OCI-M2 (cell line): ENCODE measurements around the gene ARHGAP5.

ENCODE experiments used
- DNase-seq: peaks from one replicate; lab custom pipeline; 2025; ENCODE audit not compliant: unreplicated experiment; lab: John Stamatoyannopoulos, UW

The ARHGAP5 gene

GRCh38 chr14:32077081-32078022, at the start of gene ARHGAP5:
ARHGAP5 (plus strand) TSS chr14:32077304; CDS start chr14:32090670, 13,366 bp downstream.
- no peak for DNase-seq

GRCh38 chr14:32028599-32028998, 48.5 kb upstream of the ARHGAP5 start:
- no peak for DNase-seq

- no peak for DNase-seq
Observed at GRCh38 chr14:32033543-32033942, 43.6 kb upstream of the ARHGAP5 start.

DNA sequence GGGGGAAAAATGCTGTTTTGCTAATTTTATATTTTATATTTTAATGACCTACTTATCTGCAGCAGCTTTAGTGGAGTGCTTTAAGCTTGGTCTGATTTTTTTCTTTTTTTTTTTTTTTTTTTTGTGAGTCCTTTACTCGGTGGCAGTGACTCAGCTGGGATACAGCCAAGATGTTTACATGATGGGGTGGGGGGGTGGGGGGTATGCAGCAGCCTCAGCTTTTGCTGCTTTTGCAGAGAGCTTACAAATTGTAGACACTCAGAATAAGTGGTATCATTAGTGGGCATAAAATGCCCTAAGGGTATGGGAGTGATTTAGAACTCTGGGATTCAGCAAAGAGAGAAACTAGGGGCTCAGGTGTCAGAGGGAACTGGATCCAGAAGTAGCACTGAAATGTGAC, 38.2 kb upstream of the ARHGAP5 start:
- no peak for DNase-seq

DNA sequence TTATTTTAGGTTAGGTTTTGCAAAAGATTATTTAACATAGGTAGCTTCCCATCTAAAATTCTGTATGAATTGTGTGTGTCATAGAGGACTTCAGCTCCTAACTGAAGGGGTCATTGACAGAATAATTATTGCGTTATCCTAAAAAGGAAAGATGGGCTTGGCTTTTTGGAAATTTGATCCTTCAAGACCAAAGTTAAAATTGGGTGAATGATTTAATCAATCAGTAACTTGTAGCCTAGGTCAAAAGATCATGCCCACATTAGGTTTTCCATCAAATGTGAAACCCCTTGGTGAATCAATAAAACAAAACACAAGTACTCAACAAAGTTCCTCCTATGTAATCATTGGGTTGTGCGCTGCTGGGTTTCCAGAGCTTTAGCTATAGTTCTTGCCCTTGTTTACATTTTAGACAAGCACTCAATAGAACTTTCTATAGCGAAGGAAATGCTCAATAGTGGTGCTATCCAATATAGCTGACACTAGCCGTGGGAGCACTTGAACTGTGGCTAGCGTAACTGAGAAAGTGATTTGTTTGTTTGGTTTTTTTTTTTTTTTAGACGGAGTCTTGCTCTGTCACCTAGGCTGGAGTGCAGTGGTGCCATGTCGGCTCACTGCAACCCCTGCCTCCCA, 37.6 kb upstream of the ARHGAP5 start:
- DNase-seq = no peak

DNA sequence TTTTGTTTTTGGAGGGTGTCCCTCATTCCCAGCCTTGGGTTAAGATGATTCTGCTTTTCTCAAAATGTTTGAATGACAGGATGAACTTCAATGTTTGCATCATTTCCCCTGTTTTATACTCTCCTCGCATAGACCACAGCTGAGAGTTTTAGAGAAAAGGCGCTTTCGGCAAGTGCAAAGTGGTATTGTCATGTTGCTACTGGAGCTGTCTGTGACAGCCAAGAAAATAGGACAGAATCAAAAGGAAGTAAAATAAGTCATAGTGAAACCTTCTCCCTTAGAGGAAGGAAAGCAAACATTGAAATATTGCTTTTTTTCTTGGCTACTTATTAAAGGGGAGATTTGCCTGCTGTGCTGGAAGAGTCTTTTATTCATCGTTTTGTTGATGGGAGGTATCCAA, 33.5 kb upstream of the ARHGAP5 start:
- DNase-seq = no peak

- DNase-seq = no peak
Observed at GRCh38 chr14:32044454-32044853, 32.6 kb upstream of the ARHGAP5 start.

- no peak for DNase-seq
Observed at GRCh38 chr14:32047791-32048190, 29.3 kb upstream of the ARHGAP5 start.

DNA sequence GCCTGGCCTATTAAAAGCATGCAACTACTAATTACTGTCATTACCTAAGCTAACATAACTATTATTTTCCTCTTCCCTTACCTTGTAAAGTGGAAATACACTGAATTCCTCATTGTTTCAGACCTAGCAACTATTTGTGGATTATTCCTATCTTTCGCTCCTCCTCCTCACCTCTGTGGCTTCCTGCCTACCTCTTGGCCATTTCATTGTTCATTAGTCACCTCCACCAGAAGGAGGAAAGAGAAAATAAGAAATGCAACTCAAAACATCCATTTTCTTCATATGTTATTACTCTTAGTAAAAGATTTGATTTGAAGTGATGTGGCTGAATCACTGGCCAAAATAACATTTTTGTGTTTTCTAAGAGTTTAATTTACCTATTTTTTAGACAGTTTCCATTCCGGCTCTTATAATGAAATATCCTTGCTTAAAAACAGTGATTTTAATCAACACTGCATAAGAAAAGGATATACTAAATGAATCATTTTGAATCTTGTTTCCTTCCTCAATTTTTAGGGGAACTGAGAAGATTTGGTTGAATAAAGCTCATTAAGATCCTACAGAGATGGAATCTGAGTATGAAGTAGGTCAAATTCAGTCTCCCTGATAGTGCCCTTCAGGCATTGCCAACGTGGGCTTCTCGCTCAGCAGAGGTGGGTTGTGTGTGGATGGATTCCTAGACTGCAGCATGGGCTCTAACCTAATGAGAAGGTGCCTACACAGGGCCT, 27.6 kb upstream of the ARHGAP5 start:
- DNase-seq = no peak

- no peak for DNase-seq
Observed at GRCh38 chr14:32050878-32051277, 26.2 kb upstream of the ARHGAP5 start.

DNA sequence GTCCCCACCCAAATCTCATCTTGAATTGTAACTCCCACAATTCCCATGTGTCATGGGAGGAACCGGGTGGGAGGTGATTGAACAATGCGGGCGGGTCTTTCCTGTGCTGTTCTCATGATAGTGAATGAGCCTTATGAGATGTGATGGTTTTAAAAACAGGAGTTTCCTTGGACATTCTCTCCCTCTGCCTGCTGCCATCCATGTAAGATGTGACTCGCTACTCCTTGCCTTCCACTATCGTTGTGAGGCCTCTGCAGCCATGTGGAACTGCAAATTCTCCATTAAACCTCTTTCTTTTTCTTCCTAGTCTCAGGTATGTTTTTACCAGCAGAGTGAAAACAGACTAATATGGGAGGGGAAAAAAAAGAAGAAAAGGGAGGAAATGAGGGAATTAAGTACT, 22.6 kb upstream of the ARHGAP5 start:
- no peak for DNase-seq

DNA sequence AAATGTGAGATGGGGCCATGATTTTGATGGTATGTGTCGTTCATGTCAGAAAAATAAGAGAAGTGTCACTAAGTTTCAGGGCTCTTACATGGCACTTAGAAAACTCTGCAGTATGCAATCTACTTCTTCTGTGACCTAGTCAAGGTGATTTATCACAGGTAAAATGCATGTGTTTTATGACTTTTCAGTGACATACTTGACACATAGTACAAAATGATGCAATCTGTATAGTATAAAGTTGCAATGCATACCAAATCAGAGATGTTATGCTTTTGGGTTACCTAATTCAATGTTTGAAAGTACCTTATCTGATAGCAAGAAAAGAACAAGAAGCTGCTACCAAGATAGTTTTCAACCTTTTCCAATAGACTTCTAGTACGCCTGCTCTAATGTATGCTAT, 21.9 kb upstream of the ARHGAP5 start:
- no peak for DNase-seq

DNA sequence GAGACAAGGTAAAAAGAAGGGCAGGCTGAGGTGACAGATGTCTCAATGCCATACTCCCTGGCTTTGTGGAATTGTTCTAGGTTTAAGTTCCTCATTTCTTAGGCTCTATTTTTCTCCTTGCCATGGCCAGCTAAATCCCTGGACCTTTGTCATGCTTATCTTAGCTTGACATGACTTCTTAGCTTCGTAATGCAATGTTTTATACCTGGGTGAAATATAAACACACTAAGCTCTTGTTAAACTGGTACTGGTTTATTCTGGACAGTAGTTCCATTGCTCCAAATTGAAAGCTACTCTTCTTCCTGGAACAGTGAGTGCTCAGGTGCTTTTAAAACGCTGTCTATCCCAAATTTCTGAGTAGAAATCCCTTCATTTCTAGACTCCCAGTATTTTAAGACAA, 17.4 kb upstream of the ARHGAP5 start:
- DNase-seq = no peak

- no peak for DNase-seq
Observed at GRCh38 chr14:32064931-32065330, 12.2 kb upstream of the ARHGAP5 start.

DNA sequence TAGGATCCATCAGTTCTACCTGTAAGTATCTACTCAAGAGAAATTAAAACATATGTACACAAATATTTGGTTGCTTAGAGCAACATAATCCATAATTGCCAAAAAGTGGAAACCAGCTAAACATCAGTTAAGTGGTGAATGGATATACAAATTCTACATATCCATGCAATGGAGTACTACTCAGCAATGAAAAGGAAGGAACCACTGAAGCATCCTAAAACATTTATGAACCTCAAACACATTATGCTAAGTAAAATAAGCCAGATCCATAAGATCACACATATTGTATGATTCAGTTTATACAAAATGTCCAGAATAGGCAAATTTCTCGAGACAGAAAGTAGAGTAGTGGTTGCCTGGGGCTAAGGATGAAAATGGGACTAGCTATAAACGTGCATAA, 8.4 kb upstream of the ARHGAP5 start:
- no peak for DNase-seq

GRCh38 chr14:32070282-32070681, 6.8 kb upstream of the ARHGAP5 start:
- no peak for DNase-seq

DNA sequence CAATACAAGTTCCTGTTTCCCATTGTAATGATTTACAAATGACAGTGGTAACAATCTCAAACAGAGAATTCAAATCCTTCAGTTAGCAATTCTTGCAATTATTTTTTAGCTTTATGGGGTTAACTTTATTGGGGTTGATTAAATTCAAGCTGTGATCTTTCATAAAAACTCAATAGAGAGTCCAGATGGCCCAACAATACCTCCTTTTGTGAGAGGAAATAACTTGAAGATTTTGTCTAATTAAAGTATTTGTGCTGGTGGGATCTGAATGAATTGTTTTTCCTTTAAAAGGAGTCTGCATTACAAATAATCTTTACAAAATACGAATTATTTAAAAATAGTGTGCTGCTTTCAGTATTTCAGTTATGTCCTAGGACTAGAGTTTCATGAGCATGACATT, 4.4 kb upstream of the ARHGAP5 start:
- no peak for DNase-seq

- peak; percentile 62 for DNase-seq
Observed at GRCh38 chr14:32073537-32074189, 3.4 kb upstream of the ARHGAP5 start.

GRCh38 chr14:32074887-32075572, 2.1 kb upstream of the ARHGAP5 start:
- no peak for DNase-seq

DNA sequence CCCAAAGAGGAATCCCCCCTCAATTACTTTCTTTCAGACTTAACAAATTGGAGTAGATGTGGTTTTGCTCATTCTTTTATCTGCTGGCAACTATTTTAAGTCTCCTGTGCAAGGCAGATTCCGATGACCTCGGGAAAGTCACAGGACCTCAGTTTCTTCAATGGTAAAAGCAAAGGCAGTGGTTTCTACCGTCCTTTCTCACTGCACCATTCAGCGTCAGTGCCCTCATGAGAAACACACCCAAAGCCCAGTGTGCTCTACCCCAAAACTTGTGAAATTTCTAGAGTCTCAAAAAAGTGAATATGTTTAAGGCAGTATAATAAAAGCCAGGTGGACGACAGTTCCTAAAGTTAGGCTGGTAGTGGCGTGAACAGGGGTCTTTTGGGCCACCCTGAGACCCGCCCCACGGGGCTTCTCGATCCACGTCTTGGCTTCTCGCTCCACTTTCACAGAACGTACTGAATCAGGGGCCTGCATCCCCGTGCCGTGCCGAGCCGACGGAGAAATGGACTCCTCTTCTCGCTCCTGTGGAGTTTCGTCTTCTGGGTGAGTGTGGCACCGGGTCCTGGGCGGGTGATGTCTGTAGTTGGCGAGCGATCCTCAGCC, 1.3 kb upstream of the ARHGAP5 start:
- no peak for DNase-seq
